ENCODE results near the gene MGAT5B.

- TF ChIP-seq POLR2AphosphoS5 (IDR thresholded peaks at IDR 0.05) (no peak), POLR2A (IDR thresholded peaks at IDR 0.05) (no peak)
- TF ChIP-seq, protein P1, sequence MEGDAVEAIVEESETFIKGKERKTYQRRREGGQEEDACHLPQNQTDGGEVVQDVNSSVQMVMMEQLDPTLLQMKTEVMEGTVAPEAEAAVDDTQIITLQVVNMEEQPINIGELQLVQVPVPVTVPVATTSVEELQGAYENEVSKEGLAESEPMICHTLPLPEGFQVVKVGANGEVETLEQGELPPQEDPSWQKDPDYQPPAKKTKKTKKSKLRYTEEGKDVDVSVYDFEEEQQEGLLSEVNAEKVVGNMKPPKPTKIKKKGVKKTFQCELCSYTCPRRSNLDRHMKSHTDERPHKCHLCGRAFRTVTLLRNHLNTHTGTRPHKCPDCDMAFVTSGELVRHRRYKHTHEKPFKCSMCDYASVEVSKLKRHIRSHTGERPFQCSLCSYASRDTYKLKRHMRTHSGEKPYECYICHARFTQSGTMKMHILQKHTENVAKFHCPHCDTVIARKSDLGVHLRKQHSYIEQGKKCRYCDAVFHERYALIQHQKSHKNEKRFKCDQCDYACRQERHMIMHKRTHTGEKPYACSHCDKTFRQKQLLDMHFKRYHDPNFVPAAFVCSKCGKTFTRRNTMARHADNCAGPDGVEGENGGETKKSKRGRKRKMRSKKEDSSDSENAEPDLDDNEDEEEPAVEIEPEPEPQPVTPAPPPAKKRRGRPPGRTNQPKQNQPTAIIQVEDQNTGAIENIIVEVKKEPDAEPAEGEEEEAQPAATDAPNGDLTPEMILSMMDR (IDR thresholded peaks at IDR 0.05) = no peak
Measured at GRCh38 chr17:76826330-76827068, 41.7 kb upstream of the MGAT5B start.

All from sigmoid colon (tissue), 4 donors.